RWPE2 (cell line): ENCODE data around the gene DGLUCY.
A peak's percentile ranks its signal among the peaks of the same experiment; 100 is the strongest.

ENCODE experiments used
- ATAC-seq: fragments of 200-7000 bp; cut with Tn5 transposase; 3 replicates; pipeline ENCODE4 v1.9.1; 2021; ENCODE audit warnings: low read depth
- DNase-seq: peaks from one replicate; pipeline ENCODE4 v3.0.0-alpha.2; 2020; ENCODE audit warnings: low spot score
- H3K27ac ChIP-seq: fragments of 450-650 bp; 2 replicates; pipeline ENCODE4 v1.5.1; 2017; ENCODE audit warnings: mild to moderate bottlenecking; ENCODE audit not compliant: poor library complexity, severe bottlenecking
- H3K27me3 ChIP-seq: fragments of 250-450 bp; sonication (Bioruptor Pico); 2 replicates; pipeline ENCODE4 v1.5.1; 2021; ENCODE audit warnings: mild to moderate bottlenecking, moderate library complexity; ENCODE audit not compliant: insufficient read depth, poor library complexity, severe bottlenecking
- H3K36me3 ChIP-seq: fragments of 250-450 bp; sonication (Bioruptor Pico); 2 replicates; pipeline ENCODE4 v1.5.1; 2020; ENCODE audit warnings: low read depth, mild to moderate bottlenecking, moderate library complexity
- H3K4me1 ChIP-seq: fragments of 250-450 bp; sonication (Bioruptor Pico); 2 replicates; pipeline ENCODE4 v1.5.1; 2021; ENCODE audit warnings: mild to moderate bottlenecking, moderate library complexity; ENCODE audit not compliant: insufficient read depth, poor library complexity, severe bottlenecking
- H3K4me3 ChIP-seq: fragments of 250-450 bp; sonication (Bioruptor Pico); 2 replicates; pipeline ENCODE4 v1.5.1; 2021; ENCODE audit warnings: mild to moderate bottlenecking, moderate library complexity; ENCODE audit not compliant: severe bottlenecking
- H3K9me3 ChIP-seq: fragments of 250-450 bp; sonication (Bioruptor Pico); 2 replicates; pipeline ENCODE4 v1.5.1; 2021; ENCODE audit warnings: mild to moderate bottlenecking, moderate library complexity; ENCODE audit not compliant: severe bottlenecking
- TF ChIP-seq, protein P1 (sequence below): fragments of 450-650 bp; IDR thresholded peaks from one replicate; pipeline ENCODE4 v1.5.1; 2017; ENCODE audit warnings: mild to moderate bottlenecking, moderate library complexity; ENCODE audit not compliant: poor library complexity, severe bottlenecking

DGLUCY gene

DNA sequence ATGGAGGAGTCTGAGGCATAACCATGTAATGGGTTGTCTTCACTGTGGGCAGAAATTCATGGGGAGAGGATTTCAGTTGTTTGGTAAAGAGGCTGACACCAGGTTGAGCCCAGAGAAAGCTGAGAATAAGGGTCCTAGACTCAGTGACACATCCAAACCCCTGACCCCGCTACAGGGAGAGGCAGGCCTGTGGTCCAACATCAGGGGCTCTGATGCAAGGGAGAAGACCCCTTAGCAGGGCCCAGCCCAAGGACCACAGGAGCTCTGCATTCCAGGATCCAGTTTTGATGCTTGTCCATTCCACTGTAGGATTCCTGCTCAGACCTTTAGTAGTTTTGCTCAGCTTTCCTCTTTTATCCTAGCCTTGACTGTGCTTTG lies 115.1 kb downstream of the DGLUCY start:
- Histone ChIP-seq H3K9me3 (no peaks in the 10 kb centered on the region), H3K4me1 (peaks cover 9% of the 10 kb centered on the region), H3K4me3 (no peak overlapping the region), H3K27me3 (no peaks in the 10 kb centered on the region), H3K27ac (no peak overlapping the region), H3K36me3 (no peaks in the 10 kb centered on the region)
- TF ChIP-seq, protein P1, sequence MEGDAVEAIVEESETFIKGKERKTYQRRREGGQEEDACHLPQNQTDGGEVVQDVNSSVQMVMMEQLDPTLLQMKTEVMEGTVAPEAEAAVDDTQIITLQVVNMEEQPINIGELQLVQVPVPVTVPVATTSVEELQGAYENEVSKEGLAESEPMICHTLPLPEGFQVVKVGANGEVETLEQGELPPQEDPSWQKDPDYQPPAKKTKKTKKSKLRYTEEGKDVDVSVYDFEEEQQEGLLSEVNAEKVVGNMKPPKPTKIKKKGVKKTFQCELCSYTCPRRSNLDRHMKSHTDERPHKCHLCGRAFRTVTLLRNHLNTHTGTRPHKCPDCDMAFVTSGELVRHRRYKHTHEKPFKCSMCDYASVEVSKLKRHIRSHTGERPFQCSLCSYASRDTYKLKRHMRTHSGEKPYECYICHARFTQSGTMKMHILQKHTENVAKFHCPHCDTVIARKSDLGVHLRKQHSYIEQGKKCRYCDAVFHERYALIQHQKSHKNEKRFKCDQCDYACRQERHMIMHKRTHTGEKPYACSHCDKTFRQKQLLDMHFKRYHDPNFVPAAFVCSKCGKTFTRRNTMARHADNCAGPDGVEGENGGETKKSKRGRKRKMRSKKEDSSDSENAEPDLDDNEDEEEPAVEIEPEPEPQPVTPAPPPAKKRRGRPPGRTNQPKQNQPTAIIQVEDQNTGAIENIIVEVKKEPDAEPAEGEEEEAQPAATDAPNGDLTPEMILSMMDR = no peak
- DNase-seq (no peak), ATAC-seq (no peak)

DNA sequence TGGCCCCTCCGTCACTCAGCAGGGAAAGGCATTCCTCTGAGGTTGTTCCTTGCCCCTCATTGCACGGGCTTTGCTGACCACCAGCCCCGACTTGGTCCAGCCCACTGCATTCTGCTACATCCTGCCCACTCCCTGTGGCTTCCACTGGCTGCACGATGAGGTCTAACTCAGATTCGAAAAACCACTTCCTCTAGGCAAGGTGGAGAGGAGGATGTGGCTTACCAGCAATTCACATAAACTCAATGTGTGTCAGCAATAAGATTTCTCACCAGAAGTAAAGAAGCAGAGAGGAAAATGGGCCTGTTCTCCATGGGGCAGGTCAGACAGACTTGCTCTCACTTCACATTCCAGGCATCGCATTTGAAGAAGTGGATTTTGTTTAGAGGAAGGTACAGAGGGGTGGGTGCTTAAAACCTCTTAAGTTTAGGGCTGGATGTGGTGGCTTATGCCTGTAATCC lies 115.9 kb downstream of the DGLUCY start:
- no peaks in the 10 kb centered on the region for H3K27me3 ChIP-seq
- H3K9me3 ChIP-seq = no peaks in the 10 kb centered on the region
- H3K4me1 ChIP-seq = peaks cover 9% of the 10 kb centered on the region
- H3K36me3 ChIP-seq = no peaks in the 10 kb centered on the region
- H3K27ac ChIP-seq = peak overlapping the region; percentile 22
- DNase-seq = no peak
- no peak overlapping the region for H3K4me3 ChIP-seq
- TF ChIP-seq, protein P1 = no peak
- ATAC-seq = peak; percentile 27; the same call in 1 of the 3 replicates

DNA sequence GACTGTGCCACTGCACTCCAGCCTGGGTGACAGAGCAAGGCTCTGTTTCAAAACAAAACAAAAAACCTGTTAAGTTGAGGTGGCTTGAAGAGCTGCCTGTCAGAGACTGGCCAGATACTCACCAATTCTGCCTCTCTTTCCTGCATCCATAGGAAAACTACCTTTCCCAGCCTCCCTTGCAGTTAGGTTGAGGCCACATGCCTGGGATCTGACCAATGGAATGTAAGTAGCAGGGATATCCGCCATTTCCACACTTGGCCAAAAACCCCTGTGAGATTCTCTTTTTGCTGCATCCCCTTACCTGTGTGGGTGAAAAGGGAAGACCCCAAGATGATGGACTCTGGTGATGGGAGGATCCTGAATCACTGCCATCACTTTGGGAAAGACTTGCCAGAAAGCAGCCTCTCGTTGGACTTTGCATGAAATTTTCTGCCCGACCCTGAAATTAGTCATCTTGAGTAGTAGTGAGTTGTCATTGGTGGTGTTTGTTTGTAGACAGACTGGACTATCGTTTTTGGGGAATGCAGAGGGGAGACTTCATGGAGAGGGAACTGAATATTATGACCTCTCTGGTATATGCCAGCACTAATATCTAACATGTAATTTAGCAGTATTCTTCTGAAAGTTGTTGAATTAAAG lies 116.6 kb downstream of the DGLUCY start:
- H3K4me1 ChIP-seq = peaks cover 9% of the 10 kb centered on the region
- no peak for DNase-seq
- TF ChIP-seq, protein P1 = no peak
- peak; percentile 31; the same call in 1 of the 3 replicates for ATAC-seq
- H3K36me3 ChIP-seq = no peaks in the 10 kb centered on the region
- no peaks in the 10 kb centered on the region for H3K9me3 ChIP-seq
- H3K4me3 ChIP-seq = no peak overlapping the region
- peak overlapping the region; percentile 22 for H3K27ac ChIP-seq
- no peaks in the 10 kb centered on the region for H3K27me3 ChIP-seq

DNA sequence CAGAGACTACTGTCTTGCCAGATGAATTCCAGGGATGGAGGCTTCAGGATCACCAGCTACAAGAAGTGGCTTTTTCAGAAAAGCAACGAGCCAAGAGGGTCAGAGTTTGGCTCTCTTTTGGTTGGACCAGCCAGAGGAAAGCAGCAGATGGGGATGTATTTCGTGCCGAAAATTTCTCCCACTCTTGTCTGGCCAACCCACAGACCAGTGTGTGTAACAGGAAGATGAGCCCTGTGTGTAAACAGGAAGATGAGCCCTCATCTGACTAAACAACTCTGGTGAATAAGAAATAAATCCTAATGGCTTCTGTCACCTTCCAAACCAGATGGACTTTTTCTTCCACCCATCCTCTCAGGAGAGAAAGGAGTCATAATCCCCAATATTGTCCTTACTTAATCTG lies 117.6 kb downstream of the DGLUCY start:
- TF ChIP-seq, protein P1 = no peak
- no peak for DNase-seq
- no peak for ATAC-seq
- no peaks in the 10 kb centered on the region for H3K9me3 ChIP-seq
- H3K27ac ChIP-seq = no peak overlapping the region
- H3K4me1 ChIP-seq = peaks cover 9% of the 10 kb centered on the region
- H3K36me3 ChIP-seq = no peaks in the 10 kb centered on the region
- H3K27me3 ChIP-seq = no peaks in the 10 kb centered on the region
- H3K4me3 ChIP-seq = no peak overlapping the region

DNA sequence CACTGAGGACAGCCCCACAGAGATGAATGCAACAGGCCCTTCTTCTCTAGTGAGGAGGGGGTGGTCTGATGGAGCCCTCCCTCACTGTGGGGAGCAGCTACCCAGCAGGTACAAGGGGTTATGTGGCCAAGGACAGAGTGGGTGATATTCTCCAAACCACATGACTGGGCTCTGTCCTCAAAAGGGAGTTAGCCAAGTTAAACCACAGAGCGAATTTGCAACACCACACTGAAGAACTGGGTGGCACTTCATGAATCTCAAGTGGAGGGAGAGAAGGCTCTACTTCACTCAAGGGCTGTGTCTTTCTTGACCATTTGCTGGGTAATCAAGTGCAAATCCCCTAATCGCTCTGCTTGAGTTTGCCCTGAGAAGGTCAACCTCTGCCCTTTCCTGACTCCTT lies 118.2 kb downstream of the DGLUCY start:
- TF ChIP-seq, protein P1 = no peak
- no peak overlapping the region for H3K27ac ChIP-seq
- DNase-seq = no peak

More for the DNA sequence above, 118.2 kb downstream of the DGLUCY start:
- no peaks in the 10 kb centered on the region for H3K36me3 ChIP-seq
- no peak overlapping the region for H3K4me3 ChIP-seq
- ATAC-seq = no peak
- H3K27me3 ChIP-seq = no peaks in the 10 kb centered on the region
- no peaks in the 10 kb centered on the region for H3K9me3 ChIP-seq
- H3K4me1 ChIP-seq = peaks cover 9% of the 10 kb centered on the region
